Transverse colon (tissue), 4 donors: ENCODE results near the gene CDK5RAP1. TPM values are rescaled to one million over a fixed set of nuclear protein-coding genes. Genes with fewer than 3 reads are reported as not detected.
"Not testable (repeated sequence)": the region's sequence is repeated elsewhere in the genome, so short reads cannot be mapped to it uniquely, and the experiment has no call there.

ENCODE experiments used
- DNase-seq: peaks from one replicate; pipeline ENCODE4 v3.0.0-alpha.2; 2019
- H3K27ac ChIP-seq, 4 donors: fragments of 200-600 bp; sonication (generic); 2 replicates each; pipeline ENCODE4 v1.5.1; 2016 to 2018; ENCODE audit warnings: inconsistent platforms in 4 of 4
- H3K27me3 ChIP-seq: fragments of 200-600 bp; sonication (generic); 2 replicates; pipeline ENCODE4 v1.5.1; 2017; ENCODE audit warnings: inconsistent platforms
- H3K36me3 ChIP-seq, 4 donors: fragments of 200-600 bp; sonication (generic); 2 replicates each; pipeline ENCODE4 v1.5.1; 2017 to 2019; ENCODE audit warnings: inconsistent platforms in 4 of 4
- H3K4me1 ChIP-seq, 4 donors: fragments of 200-600 bp; sonication (generic); 2 replicates each; pipeline ENCODE4 v1.5.1; 2017 to 2020; ENCODE audit warnings: inconsistent platforms in 4 of 4
- H3K4me3 ChIP-seq, 4 donors: fragments of 200-600 bp; sonication (generic); 1 replicate in 1 of 4; 2 replicates in 3 of 4; pipeline versions ENCODE4 v1.5.1 to v1.6.1; 2017 to 2019; ENCODE audit warnings: inconsistent platforms in 4 of 4
- H3K9me3 ChIP-seq, 2 donors: fragments of 200-600 bp; sonication (generic); 2 replicates each; pipeline ENCODE4 v1.5.1; 2017 to 2019; ENCODE audit warnings: inconsistent platforms in 2 of 2
- EP300 ChIP-seq: sonication (generic); formaldehyde crosslinking; IDR thresholded peaks from one replicate; pipeline ENCODE4 v1.6.1; 2017; ENCODE audit warnings: antibody characterized with exemption, low read depth
- POLR2A ChIP-seq: fragments of 450-650 bp; IDR thresholded peaks from one replicate; pipeline ENCODE4 v1.6.1; 2016; ENCODE audit warnings: antibody characterized with exemption, mild to moderate bottlenecking, moderate library complexity
- POLR2AphosphoS5 ChIP-seq, 3 donors: sonication (generic); formaldehyde crosslinking; IDR thresholded peaks; one replicate each; pipeline ENCODE4 v1.6.1; 2016; ENCODE audit warnings: antibody characterized with exemption in 3 of 3
- WGBS, 2 donors: methylation state at CpG; one replicate each; pipeline ENCODE4 v1.1.5; 2018; ENCODE audit warnings: low coverage in 1 of 2; 5-methylcytosine and 5-hydroxymethylcytosine counted together
- in situ Hi-C, 4 donors: fragments of 200-750 bp; cut with MboI; loops; one replicate each; pipeline versions ENCODE4 v1.15.0 to v1.15.1; 2017; ENCODE audit warnings: low sequenced_read_pairs in 3 of 4, low pct_ligation_motif_present in 1 of 4, low pct_unique_long_range_greater_than_20kb in 1 of 4
- intact Hi-C: fragments of 100-400 bp; cut with DNase I; formaldehyde crosslinking; loops from one replicate; pipeline ENCODE4 v1.15.1; 2023; ENCODE audit warnings: low total_unique reads
- total RNA-seq, 4 donors: library from RNA; depleted of rRNA; stranded (reverse); fragments of >200 nt; gene quantifications; one replicate each; pipeline ENCODE4 v1.1.0, GENCODE V29; 2016
- TF ChIP-seq, protein P1 (sequence below), 5 experiments: fragments of 200-600 bp in 3 of 5; fragments of 450-650 bp in 2 of 5; sonication (generic) in 3 of 5; IDR thresholded peaks; 1 replicate in 2 of 5; 2 replicates in 3 of 5; pipeline ENCODE4 v1.5.1; 2016 to 2017; ENCODE audit warnings: antibody characterized with exemption in 5 of 5, inconsistent platforms in 3 of 5, mild to moderate bottlenecking in 2 of 5, moderate library complexity in 1 of 5

CDK5RAP1 gene
- total RNA-seq, 4 donors from 2014 or later, result 8.6 to 21.3 (median 20.3) TPM

GRCh38 chr20:33441142-33441955, 40.0 kb upstream of the CDK5RAP1 start:
- H3K9me3 ChIP-seq, result no peaks in the 10 kb centered on the region
- DNase-seq, result no peak
- H3K27ac ChIP-seq, result no peak overlapping the region
- in situ Hi-C loops, result no loop called here
- intact Hi-C loops, result no loop called here
- no peaks in the 10 kb centered on the region for H3K36me3 ChIP-seq
- 86 to 100% methylated on average over 1 to 7 of the region's 7 CpGs for WGBS, 2 donors
- H3K27me3 ChIP-seq, result no peaks in the 10 kb centered on the region
- no peak overlapping the region for H3K4me3 ChIP-seq
- H3K4me1 ChIP-seq, result peaks cover 9 to 29% (median 17%) of the 10 kb centered on the region in 4 donors
- TF ChIP-seq EP300 (no peak), POLR2AphosphoS5 (IDR thresholded peaks at IDR 0.05) (no peak), POLR2A (no peak)
- TF ChIP-seq, protein P1, sequence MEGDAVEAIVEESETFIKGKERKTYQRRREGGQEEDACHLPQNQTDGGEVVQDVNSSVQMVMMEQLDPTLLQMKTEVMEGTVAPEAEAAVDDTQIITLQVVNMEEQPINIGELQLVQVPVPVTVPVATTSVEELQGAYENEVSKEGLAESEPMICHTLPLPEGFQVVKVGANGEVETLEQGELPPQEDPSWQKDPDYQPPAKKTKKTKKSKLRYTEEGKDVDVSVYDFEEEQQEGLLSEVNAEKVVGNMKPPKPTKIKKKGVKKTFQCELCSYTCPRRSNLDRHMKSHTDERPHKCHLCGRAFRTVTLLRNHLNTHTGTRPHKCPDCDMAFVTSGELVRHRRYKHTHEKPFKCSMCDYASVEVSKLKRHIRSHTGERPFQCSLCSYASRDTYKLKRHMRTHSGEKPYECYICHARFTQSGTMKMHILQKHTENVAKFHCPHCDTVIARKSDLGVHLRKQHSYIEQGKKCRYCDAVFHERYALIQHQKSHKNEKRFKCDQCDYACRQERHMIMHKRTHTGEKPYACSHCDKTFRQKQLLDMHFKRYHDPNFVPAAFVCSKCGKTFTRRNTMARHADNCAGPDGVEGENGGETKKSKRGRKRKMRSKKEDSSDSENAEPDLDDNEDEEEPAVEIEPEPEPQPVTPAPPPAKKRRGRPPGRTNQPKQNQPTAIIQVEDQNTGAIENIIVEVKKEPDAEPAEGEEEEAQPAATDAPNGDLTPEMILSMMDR (IDR thresholded peaks at IDR 0.05), result no peak

DNA sequence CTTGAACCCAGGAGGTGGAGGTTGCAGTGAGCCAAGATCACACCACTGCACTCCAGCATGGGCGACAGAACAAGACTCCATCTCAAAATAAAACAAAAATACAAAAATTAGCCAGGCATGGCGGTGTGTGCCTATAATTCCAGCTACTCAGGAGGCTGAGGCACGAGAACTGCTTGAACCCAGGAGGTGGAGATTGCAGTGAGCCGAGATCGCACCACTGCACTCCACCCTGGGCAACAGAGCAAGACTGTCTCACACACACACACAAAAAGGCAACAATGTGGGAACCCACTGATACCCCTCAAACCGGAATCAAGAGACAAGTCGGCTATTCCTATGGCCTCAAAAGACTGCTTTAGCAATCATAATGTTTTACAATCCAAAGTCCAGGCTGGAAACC, 39.2 kb upstream of the CDK5RAP1 start:
- H3K27me3 ChIP-seq, intact Hi-C loops, DNase-seq, H3K36me3 ChIP-seq, in situ Hi-C loops, H3K4me3 ChIP-seq, H3K27ac ChIP-seq, H3K9me3 ChIP-seq: not testable (repeated sequence)
- WGBS, 2 donors, result 88 to 100% methylated on average over 1 to 7 of the region's 7 CpGs
- peaks cover 9 to 29% (median 17%) of the 10 kb centered on the region in 4 donors for H3K4me1 ChIP-seq

- H3K36me3 ChIP-seq, result no peaks in the 10 kb centered on the region
- no peak overlapping the region for H3K4me3 ChIP-seq
- no peak for DNase-seq
- H3K27ac ChIP-seq, result no peak overlapping the region
- H3K4me1 ChIP-seq, result peaks cover 9 to 21% (median 12%) of the 10 kb centered on the region in 4 donors
- intact Hi-C loops, result no loop called here
- no peaks in the 10 kb centered on the region for H3K9me3 ChIP-seq
- in situ Hi-C loops, result no loop called here
- WGBS, 2 donors, result 78% methylated on average over 2 of the region's 2 CpGs; no CpG with 5 or more reads in 1 of the 2 donors
- H3K27me3 ChIP-seq, result no peaks in the 10 kb centered on the region
- TF ChIP-seq POLR2A (no peak), POLR2AphosphoS5 (IDR thresholded peaks at IDR 0.05) (no peak), EP300 (no peak)
- TF ChIP-seq, protein P1 (IDR thresholded peaks at IDR 0.05), result no peak
Observed at GRCh38 chr20:33438481-33438880, 37.2 kb upstream of the CDK5RAP1 start.

DNA sequence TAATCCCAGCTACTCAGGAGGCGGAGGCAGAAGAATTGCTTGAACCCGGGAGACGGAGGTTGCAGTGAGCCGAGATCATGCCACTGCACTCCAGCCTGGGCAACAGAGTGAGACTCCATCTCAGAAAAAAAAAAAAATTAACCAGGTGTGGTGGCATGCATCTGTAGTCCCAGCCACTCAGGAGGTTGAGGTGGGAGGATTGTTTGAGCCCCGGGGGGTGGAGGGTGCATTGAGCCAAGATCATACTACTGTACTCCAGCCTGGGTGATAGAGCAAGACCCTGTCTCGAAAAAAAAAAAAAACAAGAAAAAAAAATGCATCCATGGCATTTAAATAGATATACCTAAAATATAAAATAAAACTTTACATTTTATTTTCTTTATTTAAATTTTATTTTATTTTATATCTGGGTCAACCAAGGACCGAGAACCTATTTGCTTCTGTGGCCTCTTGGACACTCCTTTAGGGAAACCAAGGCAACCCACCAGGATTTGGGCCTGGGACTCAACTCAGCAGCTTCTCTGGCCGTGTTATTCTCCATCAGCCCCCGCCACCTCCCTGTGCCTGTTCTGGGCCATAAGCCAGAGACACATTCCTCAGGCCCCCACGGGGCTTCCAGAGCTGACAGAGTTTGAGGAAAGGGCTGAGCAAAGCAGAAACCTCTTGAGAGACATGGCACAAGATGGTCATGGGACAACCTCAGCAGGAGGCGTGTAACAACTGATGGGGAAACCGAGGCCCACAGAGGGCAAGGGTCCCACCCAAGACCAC, 36.0 kb upstream of the CDK5RAP1 start:
- Histone ChIP-seq H3K27me3 (no peaks in the 10 kb centered on the region), H3K4me1 (peaks cover 1 to 13% (median 7%) of the 10 kb centered on the region in 4 donors), H3K9me3 (no peaks in the 10 kb centered on the region), H3K4me3 (no peak overlapping the region), H3K36me3 (no peaks in the 10 kb centered on the region), H3K27ac (no peak overlapping the region)
- WGBS, 2 donors, result 73 to 95% methylated on average over 4 to 12 of the region's 12 CpGs
- intact Hi-C loops, result no loop called here
- in situ Hi-C loops, result no loop called here
- TF ChIP-seq, protein P1 (IDR thresholded peaks at IDR 0.05), result no peak
- no peak for TF ChIP-seq POLR2AphosphoS5 (IDR thresholded peaks at IDR 0.05)
- no peak for TF ChIP-seq EP300
- no peak for TF ChIP-seq POLR2A
- no peak for DNase-seq
